ENCODE data around the gene MYL3.

MYL3 gene

DNA sequence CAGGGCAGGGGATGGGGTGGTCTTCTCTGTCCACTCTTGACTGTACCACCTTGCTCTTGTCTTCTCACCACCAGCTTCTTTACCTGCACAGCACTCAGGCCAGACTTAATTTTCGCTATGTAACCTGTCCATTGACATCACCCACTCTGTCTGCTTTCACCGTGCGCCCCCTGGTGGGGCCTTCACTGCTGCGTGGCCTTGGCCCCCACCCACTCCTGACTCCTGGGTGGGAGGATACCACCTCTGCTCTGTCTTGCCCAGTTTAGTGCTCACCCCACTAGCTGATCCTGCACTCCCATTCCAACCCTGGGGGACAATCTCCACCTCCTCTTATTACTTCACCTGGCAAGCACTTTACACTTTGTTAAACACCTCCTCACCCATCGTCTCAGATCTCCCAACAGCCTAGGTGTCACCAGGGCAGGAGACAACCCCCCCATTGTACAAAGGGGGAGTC, 32.0 kb upstream of the MYL3 start:
- DNase-seq (ENCODE audit: low read depth): peak; percentile 41
- H3K4me3 ChIP-seq (ENCODE audit: control insufficient read depth, low read depth, low read length): no peak overlapping the region
- TF ChIP-seq, protein P1, sequence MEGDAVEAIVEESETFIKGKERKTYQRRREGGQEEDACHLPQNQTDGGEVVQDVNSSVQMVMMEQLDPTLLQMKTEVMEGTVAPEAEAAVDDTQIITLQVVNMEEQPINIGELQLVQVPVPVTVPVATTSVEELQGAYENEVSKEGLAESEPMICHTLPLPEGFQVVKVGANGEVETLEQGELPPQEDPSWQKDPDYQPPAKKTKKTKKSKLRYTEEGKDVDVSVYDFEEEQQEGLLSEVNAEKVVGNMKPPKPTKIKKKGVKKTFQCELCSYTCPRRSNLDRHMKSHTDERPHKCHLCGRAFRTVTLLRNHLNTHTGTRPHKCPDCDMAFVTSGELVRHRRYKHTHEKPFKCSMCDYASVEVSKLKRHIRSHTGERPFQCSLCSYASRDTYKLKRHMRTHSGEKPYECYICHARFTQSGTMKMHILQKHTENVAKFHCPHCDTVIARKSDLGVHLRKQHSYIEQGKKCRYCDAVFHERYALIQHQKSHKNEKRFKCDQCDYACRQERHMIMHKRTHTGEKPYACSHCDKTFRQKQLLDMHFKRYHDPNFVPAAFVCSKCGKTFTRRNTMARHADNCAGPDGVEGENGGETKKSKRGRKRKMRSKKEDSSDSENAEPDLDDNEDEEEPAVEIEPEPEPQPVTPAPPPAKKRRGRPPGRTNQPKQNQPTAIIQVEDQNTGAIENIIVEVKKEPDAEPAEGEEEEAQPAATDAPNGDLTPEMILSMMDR (conservative IDR thresholded peaks at IDR 0.05; ENCODE audit: control insufficient read depth, insufficient read depth, low read depth, low read length): peak; percentile 84

DNA sequence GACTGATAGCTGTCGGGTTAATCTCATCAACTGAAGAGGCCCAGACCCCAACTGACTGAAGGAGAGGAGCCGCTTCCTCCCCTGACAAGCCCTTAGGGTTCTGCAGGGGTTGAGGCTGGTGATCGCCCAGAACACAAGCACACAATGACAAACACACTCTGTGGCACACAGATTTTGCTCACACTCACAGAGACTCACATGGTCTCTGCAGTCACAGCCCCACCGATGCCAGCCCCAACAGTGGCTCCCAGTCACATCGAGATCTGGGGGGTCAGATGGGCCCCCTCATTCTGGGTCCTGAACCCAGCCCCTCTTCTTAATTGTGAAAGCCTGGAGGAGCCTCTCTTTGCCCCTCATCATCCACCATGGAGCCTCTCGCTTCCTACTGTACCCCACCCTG, 31.0 kb upstream of the MYL3 start:
- TF ChIP-seq, protein P1 (conservative IDR thresholded peaks at IDR 0.05; ENCODE audit: control insufficient read depth, insufficient read depth, low read depth, low read length): no peak
- no peak for DNase-seq (ENCODE audit: low read depth)
- no peak overlapping the region for H3K4me3 ChIP-seq (ENCODE audit: control insufficient read depth, low read depth, low read length)

- TF ChIP-seq, protein P1 (conservative IDR thresholded peaks at IDR 0.05; ENCODE audit: control insufficient read depth, insufficient read depth, low read depth, low read length): no peak
- no peak for DNase-seq (ENCODE audit: low read depth)
Observed at GRCh38 chr3:46893763-46894162, 30.5 kb upstream of the MYL3 start.

DNA sequence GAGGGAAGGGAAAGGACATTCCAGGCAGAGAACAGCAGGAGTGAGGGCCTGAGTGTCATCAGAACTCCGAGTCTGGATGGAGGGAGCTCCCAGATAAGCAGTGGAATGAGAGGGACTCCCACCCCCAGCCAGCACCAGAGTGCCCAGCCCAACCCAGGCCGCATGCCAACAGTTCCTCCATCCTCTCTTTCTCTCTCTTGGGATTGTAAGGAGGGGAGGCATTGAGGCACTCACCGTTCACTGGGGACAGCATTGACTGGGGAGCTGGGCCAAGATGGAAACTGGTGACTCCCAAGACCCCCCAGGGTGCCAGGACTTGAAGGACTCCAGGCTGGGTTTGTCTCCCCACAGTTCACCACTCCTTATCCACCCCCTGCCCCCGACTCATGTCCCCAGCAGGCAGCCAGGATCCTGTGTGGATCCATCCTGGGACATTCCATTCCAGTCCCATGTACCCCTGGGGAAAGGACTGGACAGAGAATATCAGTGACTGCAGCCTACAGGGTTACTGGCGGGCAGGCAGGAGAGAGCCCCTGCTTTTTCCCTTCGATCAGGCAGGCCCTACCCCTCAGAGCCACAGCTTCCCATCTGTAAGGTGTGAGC, 30.0 kb upstream of the MYL3 start:
- DNase-seq (ENCODE audit: low read depth): no peak
- H3K4me3 ChIP-seq (ENCODE audit: control insufficient read depth, low read depth, low read length): no peak overlapping the region
- TF ChIP-seq, protein P1 (conservative IDR thresholded peaks at IDR 0.05; ENCODE audit: control insufficient read depth, insufficient read depth, low read depth, low read length): no peak

More at GRCh38 chr3:46893763-46894162, 30.5 kb upstream of the MYL3 start:
- no peak overlapping the region for H3K4me3 ChIP-seq (ENCODE audit: control insufficient read depth, low read depth, low read length)

GRCh38 chr3:46892285-46893145, 29.3 kb upstream of the MYL3 start:
- TF ChIP-seq, protein P1 (conservative IDR thresholded peaks at IDR 0.05; ENCODE audit: control insufficient read depth, insufficient read depth, low read depth, low read length): no peak
- H3K4me3 ChIP-seq (ENCODE audit: control insufficient read depth, low read depth, low read length): peak overlapping the region; percentile 6
- DNase-seq (ENCODE audit: low read depth): peak; percentile 37

DNA sequence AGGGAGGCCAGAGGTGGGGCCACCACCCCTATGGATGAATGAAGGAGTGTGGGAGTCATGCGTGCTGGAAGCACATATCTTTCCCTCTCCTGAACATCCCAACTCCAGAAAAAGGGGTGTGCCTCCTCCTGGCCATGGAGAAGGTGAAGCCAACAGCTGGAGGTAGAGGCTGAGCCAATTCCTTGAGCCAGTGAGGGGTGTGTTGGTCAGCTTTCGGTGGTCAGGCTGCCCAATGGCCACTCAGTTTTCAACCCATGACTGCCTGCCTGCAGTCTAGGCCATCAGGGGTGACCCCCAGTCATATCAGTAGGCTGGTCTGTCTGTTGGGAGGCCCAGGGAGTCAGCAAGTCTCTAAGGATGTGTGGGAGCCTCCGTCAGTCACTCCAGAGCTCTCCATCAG, 27.9 kb upstream of the MYL3 start:
- TF ChIP-seq, protein P1 (conservative IDR thresholded peaks at IDR 0.05; ENCODE audit: control insufficient read depth, insufficient read depth, low read depth, low read length): no peak
- DNase-seq (ENCODE audit: low read depth): no peak
- H3K4me3 ChIP-seq (ENCODE audit: control insufficient read depth, low read depth, low read length): no peak overlapping the region

Data from fibroblast of mammary gland (primary cell).